GM21528 (cell line): Measurements from ENCODE around the gene ADARB2.
"Not testable (repeated sequence)": the region's sequence is repeated elsewhere in the genome, so short reads cannot be mapped to it uniquely, and the experiment has no call there.

Experiments
- ATAC-seq: cut with Tn5 transposase; IDR thresholded peaks from one replicate; pipeline ENCODE4 v1.9.1; 2021; ENCODE audit warnings: mild to moderate bottlenecking, moderate library complexity; ENCODE audit not compliant: unreplicated experiment, low FRiP score

ADARB2 gene

GRCh38 chr10:1454428-1454827 lies 282.9 kb downstream of the ADARB2 start:
- ATAC-seq = peak; percentile 95

DNA sequence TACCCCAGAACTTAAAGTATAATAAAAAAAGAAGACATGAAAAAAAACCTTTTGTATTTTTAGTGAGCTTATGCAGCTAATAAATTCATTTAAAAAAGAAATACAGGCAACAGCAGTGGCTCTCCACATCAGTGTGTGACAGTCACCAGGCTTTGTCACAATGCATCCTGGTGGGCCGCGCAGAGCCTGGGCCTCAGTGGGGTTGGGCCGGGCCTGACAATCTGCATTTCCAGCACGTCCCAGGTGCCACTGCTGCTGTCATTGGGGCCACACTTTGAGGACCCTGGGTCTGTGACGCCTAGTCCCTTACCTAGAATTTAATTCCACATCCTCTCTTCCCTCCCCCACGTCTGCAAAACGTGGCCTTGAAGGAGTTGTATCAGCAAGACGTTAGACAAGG lies 284.5 kb downstream of the ADARB2 start:
- ATAC-seq = no peak

DNA sequence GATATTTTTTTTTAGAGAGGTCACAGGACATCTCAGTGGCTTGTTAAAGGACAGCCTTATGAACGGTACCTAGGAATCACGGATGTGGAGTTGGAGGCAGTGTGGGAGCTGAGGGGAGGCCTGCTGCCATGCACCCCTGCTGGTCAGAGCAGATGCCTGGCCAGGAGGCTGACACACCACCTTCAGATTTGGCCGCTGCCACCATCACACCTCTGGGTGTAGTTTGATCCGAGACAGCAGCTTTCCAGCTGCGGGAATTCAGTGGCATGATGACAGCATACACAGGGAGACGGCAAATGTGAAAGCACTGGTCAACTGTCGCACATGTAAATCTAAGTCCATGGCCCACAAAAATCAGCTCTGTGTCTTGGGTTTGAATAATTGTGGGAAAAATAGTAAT lies 285.4 kb downstream of the ADARB2 start:
- no peak for ATAC-seq

- ATAC-seq = no peak
These were observed 285.9 kb downstream of the ADARB2 start for GRCh38 chr10:1451362-1451888.

DNA sequence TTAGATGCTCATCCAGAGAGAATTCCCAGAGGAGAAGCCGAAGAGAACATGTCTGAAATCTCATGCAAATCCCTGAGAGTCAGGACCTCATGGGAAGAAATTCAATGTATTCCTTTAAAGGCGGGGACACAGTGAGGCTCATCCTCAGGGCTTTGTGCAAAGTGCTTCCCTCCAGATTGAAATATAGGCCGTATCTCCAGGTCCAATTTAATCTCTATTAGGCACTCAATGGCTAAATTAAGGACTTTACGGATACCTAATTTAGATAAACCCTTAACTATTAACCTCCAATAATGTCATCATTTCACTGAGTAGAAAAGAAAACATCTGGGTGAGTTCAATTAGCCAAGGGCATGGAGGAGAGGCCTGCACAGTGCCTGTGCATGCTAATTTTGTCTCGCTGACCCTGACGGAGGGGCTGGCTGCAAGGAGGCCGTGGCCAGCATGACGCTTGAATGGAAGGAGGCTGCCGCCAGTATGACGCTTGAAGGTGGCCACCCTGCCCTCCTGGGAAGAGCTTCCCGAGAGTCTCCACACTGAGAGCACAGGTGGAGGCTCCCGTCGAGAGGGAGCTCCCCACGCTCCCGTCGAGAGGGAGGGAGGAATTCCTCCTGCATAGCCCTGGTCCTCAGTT lies 287.6 kb downstream of the ADARB2 start:
- no peak for ATAC-seq

DNA sequence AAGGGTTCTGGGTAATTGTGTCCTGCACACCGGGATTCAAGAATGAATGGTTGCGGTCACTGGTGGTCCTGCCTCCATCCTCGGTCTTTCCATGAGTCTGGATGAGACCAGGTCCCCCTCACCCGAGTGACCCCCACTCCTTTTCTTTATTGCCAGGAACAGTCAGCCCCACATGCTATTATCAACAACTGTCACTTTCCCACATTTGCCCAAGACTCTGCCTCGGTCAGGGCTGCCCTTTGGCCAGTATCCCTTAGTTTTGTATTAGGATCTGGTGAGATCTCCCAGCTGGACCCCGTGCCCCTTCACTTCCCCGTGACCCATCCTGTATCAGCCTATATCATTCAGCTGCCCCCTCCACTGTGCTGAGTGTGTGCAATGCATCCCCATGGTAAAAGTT lies 288.3 kb downstream of the ADARB2 start:
- no peak for ATAC-seq

GRCh38 chr10:1448252-1448930 lies 288.9 kb downstream of the ADARB2 start:
- no peak for ATAC-seq

DNA sequence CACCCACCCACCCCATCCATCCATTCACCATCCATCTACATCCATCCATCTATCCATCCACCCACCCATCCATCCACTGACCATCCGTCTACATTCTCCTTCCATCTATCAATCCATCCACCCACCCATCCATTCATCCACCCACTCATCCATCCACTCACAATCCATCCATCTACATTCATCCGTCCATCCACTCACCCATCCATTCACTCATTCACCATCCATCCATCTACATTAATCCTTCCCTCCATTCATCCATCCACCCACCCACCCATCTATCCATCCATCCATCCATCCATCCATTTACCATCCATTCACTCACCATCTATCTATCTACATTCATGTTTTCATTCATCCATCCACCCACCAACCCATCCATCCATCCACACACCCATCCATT lies 292.5 kb downstream of the ADARB2 start:
- ATAC-seq = no peak

GRCh38 chr10:1440897-1441296 lies 296.4 kb downstream of the ADARB2 start:
- no peak for ATAC-seq

DNA sequence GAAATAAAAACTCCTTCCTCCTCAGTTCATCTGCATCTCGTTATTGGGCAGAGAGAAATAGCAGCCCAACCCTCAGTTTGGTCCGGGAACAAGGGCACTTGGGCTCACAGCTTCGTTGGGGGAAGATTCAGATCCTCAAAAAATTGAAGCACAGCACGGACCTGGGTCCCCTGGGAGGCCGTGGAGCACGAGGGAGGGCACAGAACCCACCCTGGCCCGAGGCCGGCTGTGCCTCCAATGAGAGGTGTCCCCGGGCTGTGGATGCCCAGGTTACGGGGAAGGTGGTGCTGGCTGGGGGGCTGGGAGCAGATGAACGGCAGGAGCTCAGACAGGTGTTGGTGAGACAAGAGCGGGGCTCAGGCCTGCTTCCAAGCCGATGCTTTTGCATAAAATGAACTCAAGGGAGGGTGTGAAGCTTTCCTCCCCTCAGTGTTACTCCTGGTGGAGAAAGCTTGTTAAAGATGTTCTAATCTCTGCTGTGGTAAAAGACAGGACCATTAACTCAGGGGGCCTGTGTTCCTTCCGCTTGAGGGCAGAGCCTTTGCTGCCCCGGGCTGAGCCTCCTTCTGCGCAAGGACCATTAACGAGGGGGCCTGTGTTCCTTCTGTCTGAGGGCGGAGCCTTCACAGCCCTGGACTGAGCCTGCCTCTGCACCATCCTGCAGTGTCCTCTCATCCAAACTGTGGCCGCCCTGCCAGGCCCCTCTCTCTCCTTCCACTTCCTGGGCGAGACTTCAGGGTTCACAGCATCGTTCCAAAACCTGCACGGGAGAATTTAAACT lies 302.2 kb downstream of the ADARB2 start:
- no peak for ATAC-seq

- ATAC-seq = no peak
These were observed 303.1 kb downstream of the ADARB2 start for GRCh38 chr10:1434202-1434601.

DNA sequence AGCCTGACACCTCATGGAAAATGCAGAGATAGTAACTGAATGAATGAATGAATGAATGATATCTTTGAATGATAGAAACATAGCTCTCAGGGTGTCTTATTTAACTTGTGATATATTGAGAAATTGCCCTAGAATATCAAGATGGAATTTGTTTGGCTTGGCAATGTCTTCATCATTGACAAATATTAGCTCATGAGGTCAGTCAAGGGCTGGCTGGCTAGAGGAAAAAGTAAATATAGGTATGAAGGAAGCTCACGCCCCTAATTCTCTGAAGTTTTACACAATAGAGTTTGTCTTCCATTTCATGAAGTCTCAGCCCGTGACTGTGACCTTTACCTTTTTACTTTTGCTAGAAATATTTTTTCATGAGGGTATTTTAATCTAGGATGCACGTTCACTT lies 305.2 kb downstream of the ADARB2 start:
- no peak for ATAC-seq

GRCh38 chr10:1431229-1431628 lies 306.1 kb downstream of the ADARB2 start:
- no peak for ATAC-seq

DNA sequence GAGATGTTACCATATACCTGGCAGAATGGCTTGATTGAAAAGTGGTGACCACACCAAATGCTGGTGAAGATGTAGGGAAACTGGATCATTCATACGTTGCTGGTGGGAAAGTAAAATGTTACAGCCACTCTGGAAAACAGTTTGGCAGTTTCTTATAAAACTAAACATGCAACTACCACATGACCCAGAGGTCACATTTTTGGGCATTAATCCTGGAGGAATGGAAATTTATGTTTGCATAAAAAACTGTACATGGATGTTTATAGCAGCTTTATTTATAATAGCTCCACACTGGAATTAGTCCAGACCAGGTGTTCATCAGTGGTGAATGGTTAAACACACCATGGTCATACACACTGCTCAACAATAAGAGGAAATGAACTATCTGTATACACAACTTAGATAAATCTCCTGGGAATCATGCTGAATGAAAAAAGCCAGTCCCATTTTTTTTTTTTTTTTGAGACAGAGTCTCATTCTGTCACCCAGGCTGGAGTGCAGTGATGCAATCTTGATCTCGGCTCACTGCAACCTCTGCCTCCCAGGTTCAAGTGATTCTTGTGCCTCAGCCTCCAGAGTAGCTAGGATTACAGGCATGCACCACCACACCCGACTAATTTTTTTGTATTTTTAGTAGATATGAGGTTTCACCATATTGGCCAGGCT lies 309.7 kb downstream of the ADARB2 start:
- not testable (repeated sequence) for ATAC-seq

GRCh38 chr10:1426786-1427185 lies 310.5 kb downstream of the ADARB2 start:
- no peak for ATAC-seq

GRCh38 chr10:1425879-1426278 lies 311.4 kb downstream of the ADARB2 start:
- ATAC-seq = no peak

DNA sequence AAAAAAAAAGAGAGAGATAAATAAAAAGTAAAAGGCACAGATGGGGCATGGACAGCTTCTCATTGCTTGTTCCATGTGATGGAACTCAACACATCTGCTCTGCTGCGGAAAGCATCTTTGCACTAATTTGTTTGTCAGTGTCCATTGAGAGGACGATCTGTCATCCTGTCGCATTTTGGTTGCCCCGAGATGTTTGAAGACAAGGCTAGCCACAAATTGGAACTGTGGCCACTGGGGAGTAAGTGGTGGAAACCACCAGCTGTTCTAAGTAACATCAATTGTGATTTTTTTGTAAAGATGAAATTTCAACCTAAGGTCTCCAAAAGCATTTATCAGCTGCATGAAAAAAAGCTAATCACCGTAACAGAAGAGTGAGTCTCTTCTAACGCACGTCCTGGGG lies 312.7 kb downstream of the ADARB2 start:
- ATAC-seq = no peak

DNA sequence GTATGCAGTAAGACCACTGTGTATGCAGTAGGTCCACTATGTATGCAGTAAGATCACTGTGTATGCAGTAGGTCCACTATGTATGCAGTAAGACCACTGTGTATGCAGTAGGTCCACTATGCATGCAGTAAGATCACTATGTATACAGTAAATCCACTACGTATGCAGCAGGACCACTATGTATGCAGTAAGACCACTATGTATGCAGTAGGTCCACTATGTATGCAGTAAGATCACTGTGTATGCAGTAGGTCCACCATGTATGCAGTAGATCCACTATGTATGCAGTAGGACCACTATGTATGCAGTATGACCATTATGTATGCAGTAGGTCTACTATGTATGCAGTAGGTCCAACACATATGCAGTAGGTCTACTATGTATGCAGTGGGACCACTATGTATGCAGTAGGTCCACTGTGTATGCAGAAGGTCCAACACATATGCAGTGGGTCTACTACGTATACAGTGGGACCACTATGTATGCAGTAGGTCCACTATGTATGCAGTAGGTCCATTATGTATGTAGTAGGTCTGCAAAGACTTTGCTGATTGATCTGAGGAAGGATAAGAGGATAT lies 313.6 kb downstream of the ADARB2 start:
- no peak for ATAC-seq

GRCh38 chr10:1422275-1422674 lies 315.1 kb downstream of the ADARB2 start:
- no peak for ATAC-seq

- ATAC-seq = peak; percentile 89
These were observed 316.5 kb downstream of the ADARB2 start for GRCh38 chr10:1420661-1421362.
